Astrocyte of the hippocampus (primary cell): Measurements from ENCODE around the gene PKP3.
"Not testable (repeated sequence)": the region's sequence is repeated elsewhere in the genome, so short reads cannot be mapped to it uniquely, and the experiment has no call there.

Source experiments
- DNase-seq: peaks from one replicate; pipeline ENCODE4 v3.0.0; 2011; ENCODE audit warnings: low read depth, low spot score

Gene PKP3, protein sequence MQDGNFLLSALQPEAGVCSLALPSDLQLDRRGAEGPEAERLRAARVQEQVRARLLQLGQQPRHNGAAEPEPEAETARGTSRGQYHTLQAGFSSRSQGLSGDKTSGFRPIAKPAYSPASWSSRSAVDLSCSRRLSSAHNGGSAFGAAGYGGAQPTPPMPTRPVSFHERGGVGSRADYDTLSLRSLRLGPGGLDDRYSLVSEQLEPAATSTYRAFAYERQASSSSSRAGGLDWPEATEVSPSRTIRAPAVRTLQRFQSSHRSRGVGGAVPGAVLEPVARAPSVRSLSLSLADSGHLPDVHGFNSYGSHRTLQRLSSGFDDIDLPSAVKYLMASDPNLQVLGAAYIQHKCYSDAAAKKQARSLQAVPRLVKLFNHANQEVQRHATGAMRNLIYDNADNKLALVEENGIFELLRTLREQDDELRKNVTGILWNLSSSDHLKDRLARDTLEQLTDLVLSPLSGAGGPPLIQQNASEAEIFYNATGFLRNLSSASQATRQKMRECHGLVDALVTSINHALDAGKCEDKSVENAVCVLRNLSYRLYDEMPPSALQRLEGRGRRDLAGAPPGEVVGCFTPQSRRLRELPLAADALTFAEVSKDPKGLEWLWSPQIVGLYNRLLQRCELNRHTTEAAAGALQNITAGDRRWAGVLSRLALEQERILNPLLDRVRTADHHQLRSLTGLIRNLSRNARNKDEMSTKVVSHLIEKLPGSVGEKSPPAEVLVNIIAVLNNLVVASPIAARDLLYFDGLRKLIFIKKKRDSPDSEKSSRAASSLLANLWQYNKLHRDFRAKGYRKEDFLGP

GRCh38 chr11:394034-394857 is at the start of gene PKP3:
PKP3 (plus strand) TSS chr11:394209; CDS start chr11:394293, 84 bp downstream.
- peak; percentile 72 for DNase-seq

GRCh38 chr11:344836-345578 is 49.0 kb upstream of the PKP3 start:
- DNase-seq = no peak

DNA sequence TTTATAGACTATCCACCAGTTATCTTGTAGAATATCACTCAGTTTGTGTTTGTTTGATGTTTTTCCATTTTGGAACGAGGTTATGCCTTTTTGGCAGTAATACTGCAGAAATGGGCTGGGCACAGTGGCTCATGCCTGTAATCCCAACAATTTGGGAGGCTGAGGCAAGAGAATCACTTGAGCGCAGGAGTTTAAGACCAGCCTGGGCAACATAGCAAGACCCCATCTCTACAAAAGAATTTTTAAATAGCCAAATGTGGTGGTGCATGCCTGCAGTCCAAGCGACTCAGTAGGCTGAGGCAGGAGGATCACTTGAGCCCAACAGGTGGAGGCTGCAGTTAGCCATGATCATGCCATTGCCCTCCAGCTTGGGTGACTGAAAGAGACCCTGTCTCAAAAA is 47.5 kb upstream of the PKP3 start:
- no peak for DNase-seq

GRCh38 chr11:349270-349954 is 44.6 kb upstream of the PKP3 start:
- not testable (repeated sequence) for DNase-seq

DNA sequence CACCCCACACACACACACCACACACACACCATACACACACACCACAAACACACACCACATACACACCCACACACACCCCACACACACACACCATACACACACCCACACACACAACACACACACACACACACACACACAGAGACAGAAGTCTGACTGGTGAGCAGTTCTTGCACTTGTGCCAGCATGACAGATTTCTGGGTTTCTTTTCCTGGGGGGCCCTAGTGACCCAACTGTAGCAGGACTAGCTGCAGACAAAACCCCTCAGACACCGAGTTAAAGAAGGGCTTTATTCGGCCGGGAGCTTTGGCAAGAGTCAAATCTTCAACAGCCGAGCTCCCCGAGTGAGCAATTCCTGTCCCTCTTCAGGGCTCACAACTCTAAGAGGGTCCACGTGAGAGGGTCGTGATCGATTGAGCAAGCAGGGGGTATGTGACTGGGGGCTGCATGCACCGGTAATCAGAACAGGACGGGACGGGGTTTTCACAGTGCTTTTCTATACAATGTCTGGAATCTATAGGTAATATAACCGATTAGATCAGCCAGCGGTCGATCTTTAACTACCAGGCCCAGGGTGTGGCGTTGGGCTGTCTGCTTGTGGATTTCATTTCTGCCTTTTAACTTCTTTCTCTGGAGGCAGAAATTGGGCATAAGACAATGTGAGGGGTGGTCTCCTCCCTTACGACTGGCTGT is 43.8 kb upstream of the PKP3 start:
- not testable (repeated sequence) for DNase-seq

GRCh38 chr11:350723-351255 is 43.2 kb upstream of the PKP3 start:
- DNase-seq = no peak

- DNase-seq = no peak
Observed at GRCh38 chr11:351411-351810, 42.6 kb upstream of the PKP3 start.

DNA sequence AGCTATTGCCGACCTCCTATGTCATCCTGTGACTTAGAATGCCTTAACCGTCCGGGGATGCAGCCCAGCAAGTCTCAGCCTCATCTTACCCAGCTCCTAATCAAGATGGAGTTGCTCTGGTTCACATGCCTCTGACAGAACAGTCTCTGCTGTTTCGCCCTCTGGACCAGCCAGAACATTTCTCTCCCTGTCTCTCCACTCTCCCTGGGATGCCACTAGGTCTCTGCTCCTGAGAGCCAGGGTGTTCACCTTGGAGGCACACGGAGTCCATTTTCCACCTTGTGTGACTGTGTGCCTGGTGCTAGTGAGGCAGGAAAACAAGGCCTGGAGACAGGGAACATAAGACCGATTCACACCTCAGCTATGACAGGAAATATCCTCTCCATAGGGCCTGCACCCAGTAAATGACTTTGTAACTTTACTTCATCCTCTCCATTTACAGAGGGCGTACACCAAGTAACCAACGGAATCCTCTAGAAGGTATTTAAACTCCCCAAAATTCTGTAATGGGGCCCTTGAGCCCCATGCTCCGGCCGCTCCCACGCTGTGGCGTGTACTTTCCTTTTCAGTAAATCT is 41.5 kb upstream of the PKP3 start:
- DNase-seq = no peak

DNA sequence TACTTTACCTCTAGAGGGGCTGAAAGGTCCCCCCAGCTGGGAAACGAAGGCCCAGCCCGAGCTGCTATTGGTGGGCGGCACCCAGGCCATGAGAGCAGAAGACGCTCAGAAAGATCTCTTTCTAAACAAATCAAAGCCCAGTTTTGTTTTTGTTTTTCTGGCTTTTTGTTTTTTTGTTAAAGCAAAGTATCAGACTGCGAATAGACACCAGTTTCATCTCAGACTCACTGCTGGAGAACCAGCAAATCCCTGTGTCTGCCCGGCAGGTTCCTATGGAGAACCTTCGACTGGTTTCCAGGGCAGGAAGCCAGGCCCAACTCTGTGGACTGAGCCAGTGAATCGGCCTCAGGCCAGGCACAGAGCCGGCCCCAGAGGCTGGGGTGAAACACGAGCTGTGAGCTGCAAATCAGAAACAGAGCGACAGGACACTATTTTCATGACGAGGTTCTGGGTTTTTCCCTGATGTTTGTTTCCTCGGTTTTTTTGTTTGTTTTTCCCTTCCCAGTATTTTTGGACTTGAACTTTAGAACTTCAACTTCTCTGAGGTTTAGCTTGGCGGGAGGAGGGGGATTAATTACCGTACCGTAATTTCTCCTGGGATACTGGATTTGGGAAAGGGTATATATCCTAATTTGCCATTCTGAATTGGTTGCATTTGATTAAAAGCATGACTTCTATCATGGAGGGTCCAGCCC is 40.7 kb upstream of the PKP3 start:
- DNase-seq = peak; percentile 86

DNA sequence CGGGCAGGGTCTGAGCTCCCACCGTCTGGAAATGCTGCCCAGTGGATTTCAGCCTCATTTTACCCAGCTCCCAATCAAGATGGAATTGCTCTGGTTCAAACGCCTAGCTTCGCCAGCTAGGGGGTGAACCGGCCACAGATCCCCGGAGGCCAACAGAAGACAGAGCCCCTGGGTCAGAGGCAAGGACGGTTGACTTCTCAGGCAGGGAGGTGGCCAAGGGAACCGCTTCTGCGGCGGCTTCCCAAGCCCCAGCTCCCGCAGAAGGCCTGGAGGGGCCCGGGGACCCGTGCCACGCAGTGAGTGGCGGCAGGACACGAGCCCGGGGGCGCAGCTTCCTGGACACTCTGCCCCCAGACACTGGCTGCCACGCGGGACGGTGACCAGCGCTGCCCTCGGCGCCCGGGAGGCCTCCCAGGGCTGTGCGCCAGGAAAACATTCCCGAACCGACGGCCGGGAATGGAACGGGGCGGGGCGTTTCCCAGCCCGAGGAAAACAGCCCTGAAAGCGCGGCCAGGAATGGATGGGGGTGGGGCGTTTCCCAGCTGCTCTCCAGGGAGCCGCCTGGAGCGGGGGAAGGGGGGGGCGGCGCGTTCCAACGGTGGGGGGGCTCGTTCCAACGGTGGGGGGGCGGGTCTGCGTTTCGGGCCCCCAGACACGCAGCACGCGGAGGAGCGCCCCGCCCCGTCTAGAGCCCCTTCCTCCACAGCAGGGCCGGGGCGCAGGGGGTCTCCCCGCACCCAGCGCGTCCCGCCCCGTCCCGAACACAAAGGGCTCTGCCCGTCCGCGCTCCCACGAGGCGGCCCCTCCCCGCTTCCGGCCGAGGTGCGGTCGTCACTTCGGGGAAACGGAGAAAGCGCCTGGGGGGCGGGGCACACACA is 38.2 kb upstream of the PKP3 start:
- peak; percentile 99 for DNase-seq

DNA sequence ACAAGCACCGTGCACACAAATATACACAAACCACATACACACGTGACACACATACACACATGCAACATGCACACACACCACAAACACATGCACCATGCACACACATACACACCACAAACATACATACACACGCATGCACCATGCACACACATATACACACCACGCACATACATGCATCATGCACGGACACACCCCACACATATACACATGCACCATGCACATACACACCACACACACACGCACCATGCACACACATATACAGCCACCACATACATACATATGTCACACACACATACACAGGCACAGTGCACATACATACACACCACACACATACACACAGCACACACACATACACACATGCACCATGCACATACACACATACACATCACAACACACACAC is 37.4 kb upstream of the PKP3 start:
- no peak for DNase-seq

DNA sequence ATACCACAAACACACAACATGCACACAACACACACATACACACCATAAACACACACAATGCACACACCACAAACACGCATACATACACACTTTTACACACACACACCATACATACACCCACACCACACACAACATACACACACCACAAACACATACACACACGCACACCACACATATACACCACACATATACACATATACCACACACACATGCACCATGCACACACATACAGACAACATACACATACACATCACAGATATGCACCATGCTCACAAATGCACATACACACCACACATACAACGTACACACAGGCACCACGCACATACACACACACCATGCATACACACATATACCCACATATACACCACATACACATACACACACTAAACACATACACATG is 36.4 kb upstream of the PKP3 start:
- no peak for DNase-seq

GRCh38 chr11:358129-358800 is 35.7 kb upstream of the PKP3 start:
- no peak for DNase-seq

- DNase-seq = no peak
Observed at GRCh38 chr11:359181-359714, 34.8 kb upstream of the PKP3 start.

GRCh38 chr11:360326-361280 is 33.4 kb upstream of the PKP3 start:
- DNase-seq = no peak
